ENCODE measurements around the gene IGFBP5.

Gene IGFBP5

GRCh38 chr2:216714376-216714775, 19.0 kb upstream of the IGFBP5 start:
- no peak overlapping the region for H3K4me3 ChIP-seq (ENCODE audit: low read depth, low read length)
- H3K27me3 ChIP-seq (replicated peaks) = no peaks in the 10 kb centered on the region
- H3K36me3 ChIP-seq (replicated peaks) = no peaks in the 10 kb centered on the region
- in situ Hi-C loops (cut with HindIII; ENCODE audit: low pct_ligation_motif_present, low sequenced_read_pairs) = loop anchor here (25.0 kb wide), 1 partner anchor 448 kb away; no protein-coding TSS in a partner anchor
- no peak for TF ChIP-seq CTCF (IDR thresholded peaks at IDR 0.05; ENCODE audit: low read depth, low read length, missing control alignments)
- peak; percentile 5 for DNase-seq
- H3K27ac ChIP-seq = no peak overlapping the region

GRCh38 chr2:216713691-216714336, 18.5 kb upstream of the IGFBP5 start:
- in situ Hi-C loops (cut with HindIII; ENCODE audit: low pct_ligation_motif_present, low sequenced_read_pairs) = loop anchor here (25.0 kb wide), 1 partner anchor 448 kb away; no protein-coding TSS in a partner anchor
- DNase-seq = peak; percentile 83
- H3K36me3 ChIP-seq (replicated peaks) = no peaks in the 10 kb centered on the region
- H3K27me3 ChIP-seq (replicated peaks) = no peaks in the 10 kb centered on the region
- no peak overlapping the region for H3K4me3 ChIP-seq (ENCODE audit: low read depth, low read length)
- H3K27ac ChIP-seq = no peak overlapping the region
- no peak for TF ChIP-seq CTCF (IDR thresholded peaks at IDR 0.05; ENCODE audit: low read depth, low read length, missing control alignments)

GRCh38 chr2:216711348-216711747, 16.0 kb upstream of the IGFBP5 start:
- DNase-seq = no peak
- no peaks in the 10 kb centered on the region for H3K36me3 ChIP-seq (replicated peaks)
- no peak overlapping the region for H3K27ac ChIP-seq
- H3K4me3 ChIP-seq (ENCODE audit: low read depth, low read length) = no peak overlapping the region
- in situ Hi-C loops (cut with HindIII; ENCODE audit: low pct_ligation_motif_present, low sequenced_read_pairs) = loop anchor here (25.0 kb wide), 1 partner anchor 451 kb away; no protein-coding TSS in a partner anchor
- TF ChIP-seq CTCF (IDR thresholded peaks at IDR 0.05; ENCODE audit: low read depth, low read length, missing control alignments) = no peak
- H3K27me3 ChIP-seq (replicated peaks) = no peaks in the 10 kb centered on the region

GRCh38 chr2:216710551-216711301, 15.4 kb upstream of the IGFBP5 start:
- no peak overlapping the region for H3K27ac ChIP-seq
- TF ChIP-seq CTCF (IDR thresholded peaks at IDR 0.05; ENCODE audit: low read depth, low read length, missing control alignments) = no peak
- H3K4me3 ChIP-seq (ENCODE audit: low read depth, low read length) = no peak overlapping the region
- H3K27me3 ChIP-seq (replicated peaks) = no peaks in the 10 kb centered on the region
- no peak for DNase-seq
- no peaks in the 10 kb centered on the region for H3K36me3 ChIP-seq (replicated peaks)
- in situ Hi-C loops (cut with HindIII; ENCODE audit: low pct_ligation_motif_present, low sequenced_read_pairs) = loop anchor here (25.0 kb wide), 1 partner anchor 452 kb away; no protein-coding TSS in a partner anchor

- H3K4me3 ChIP-seq (ENCODE audit: low read depth, low read length) = no peak overlapping the region
- in situ Hi-C loops (cut with HindIII; ENCODE audit: low pct_ligation_motif_present, low sequenced_read_pairs) = loop anchor here (25.0 kb wide), 1 partner anchor 460 kb away; no protein-coding TSS in a partner anchor
- DNase-seq = no peak
- no peaks in the 10 kb centered on the region for H3K27me3 ChIP-seq (replicated peaks)
- H3K27ac ChIP-seq = no peak overlapping the region
- no peaks in the 10 kb centered on the region for H3K36me3 ChIP-seq (replicated peaks)
- TF ChIP-seq CTCF (IDR thresholded peaks at IDR 0.05; ENCODE audit: low read depth, low read length, missing control alignments) = no peak
Measured at GRCh38 chr2:216702756-216703155, 7.4 kb upstream of the IGFBP5 start.

Data from brain microvascular endothelial cell (primary cell).